ENCODE results near the gene NPAS3.

- TF ChIP-seq CTCF (IDR thresholded peaks at IDR 0.05; ENCODE audit: borderline replicate concordance, extremely low read depth, low read length, poor library complexity, severe bottlenecking): no peak
- TF ChIP-seq EZH2 (IDR thresholded peaks at IDR 0.05; ENCODE audit: borderline replicate concordance, low read depth, low read length, severe bottlenecking): no peak
Observed at GRCh38 chr14:33806905-33807304, 868.2 kb downstream of the NPAS3 start.

Measured in DND-41 (cell line).